Activated T-helper 17 cell treated with anti-CD3 and anti-CD28 coated beads, Interleukin-2, amount 50 U/mL, for 72 hours (primary cell): ENCODE results near the gene TTPAL. TPM values are rescaled to one million over a fixed set of nuclear protein-coding genes. Genes with fewer than 3 reads are reported as not detected.

Experiments
- ATAC-seq: fragments of 150-1000 bp; cut with Tn5 transposase; replicated peaks from 2 replicates; pipeline ENCODE4 v1.10.0; 2021; ENCODE audit warnings: mild to moderate bottlenecking, moderate library complexity
- H3K27ac Mint-ChIP-seq: one replicate; pipeline ENCODE4 v1.8.0; 2022; ENCODE audit warnings: mixed read lengths
- H3K27me3 Mint-ChIP-seq: one replicate; pipeline ENCODE4 v1.8.0; 2022; ENCODE audit warnings: mixed read lengths
- H3K36me3 Mint-ChIP-seq: one replicate; pipeline ENCODE4 v1.8.0; 2022; ENCODE audit warnings: low read depth, mild to moderate bottlenecking, mixed read lengths
- H3K4me1 Mint-ChIP-seq: one replicate; pipeline ENCODE4 v1.8.0; 2022; ENCODE audit warnings: mixed read lengths
- H3K4me3 Mint-ChIP-seq: one replicate; pipeline ENCODE4 v1.8.0; 2022; ENCODE audit warnings: mild to moderate bottlenecking, mixed read lengths
- H3K9me3 Mint-ChIP-seq: one replicate; pipeline ENCODE4 v1.8.0; 2022; ENCODE audit warnings: mixed read lengths
- total RNA-seq, 2 donors: library from RNA; stranded (reverse); gene quantifications; one replicate each; pipeline ENCODE4 v1.2.3, GENCODE V29; 2022

TTPAL gene, protein sequence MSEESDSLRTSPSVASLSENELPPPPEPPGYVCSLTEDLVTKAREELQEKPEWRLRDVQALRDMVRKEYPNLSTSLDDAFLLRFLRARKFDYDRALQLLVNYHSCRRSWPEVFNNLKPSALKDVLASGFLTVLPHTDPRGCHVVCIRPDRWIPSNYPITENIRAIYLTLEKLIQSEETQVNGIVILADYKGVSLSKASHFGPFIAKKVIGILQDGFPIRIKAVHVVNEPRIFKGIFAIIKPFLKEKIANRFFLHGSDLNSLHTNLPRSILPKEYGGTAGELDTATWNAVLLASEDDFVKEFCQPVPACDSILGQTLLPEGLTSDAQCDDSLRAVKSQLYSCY
- total RNA-seq: 10 to 100 TPM; 15.5 to 23.0 TPM

DNA sequence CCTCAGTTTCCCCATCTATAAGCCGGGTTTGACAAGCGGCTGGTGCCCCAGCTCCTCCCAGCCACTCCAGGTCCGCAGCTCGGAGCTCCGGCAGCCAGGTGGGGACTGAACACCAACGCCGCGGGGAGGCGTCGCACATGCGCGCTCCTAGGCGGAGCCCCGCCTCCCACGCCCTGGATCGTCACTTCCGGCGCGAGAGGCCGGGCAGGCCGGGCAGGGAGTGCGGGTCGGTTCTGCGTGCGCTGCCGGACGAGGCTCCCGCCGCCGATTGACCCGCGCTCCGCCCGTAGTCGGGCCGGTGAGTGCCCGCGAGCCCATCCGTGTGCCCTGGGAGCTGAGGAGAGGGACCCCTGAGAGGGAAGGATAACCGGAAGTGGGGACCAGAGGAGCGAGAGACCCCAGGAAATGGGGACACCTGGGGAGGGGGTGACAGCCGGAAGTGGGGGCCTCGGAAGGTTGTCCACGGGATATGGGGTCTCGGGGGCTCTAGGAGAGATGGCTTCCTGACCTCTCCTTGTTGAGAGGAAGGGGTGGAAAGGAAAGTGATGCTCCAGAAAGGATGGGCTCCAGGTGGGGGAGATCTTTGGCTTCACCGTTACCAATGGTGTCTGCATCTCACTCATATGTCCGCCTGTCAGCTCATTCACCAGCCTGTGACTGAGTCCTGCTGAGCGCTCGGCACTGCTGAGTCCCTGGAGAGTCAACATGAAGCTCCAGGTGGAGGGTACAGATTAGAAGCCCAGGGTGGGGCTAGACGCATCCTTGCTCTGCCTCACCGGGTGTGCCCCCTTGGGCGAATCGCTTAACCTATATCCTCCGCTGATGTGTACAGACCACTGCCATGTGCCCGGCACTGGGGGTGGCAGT, at the start of gene TTPAL:
Gene TTPAL, plus strand, starts transcription at position 181 of the 867 bp plus-strand sequence. CDS start 4,126 bp downstream, outside the sequence.
- Mint-ChIP-seq H3K27ac (peak within 1 kb of the TSS; percentile 94), H3K9me3 (no peaks in the 10 kb centered on the region), H3K27me3 (no peaks in the 10 kb centered on the region), H3K36me3 (peaks cover 10% of the 10 kb centered on the region), H3K4me3 (peak within 1 kb of the TSS; percentile 90), H3K4me1 (peaks cover 21% of the 10 kb centered on the region)
- peak; percentile 98 for ATAC-seq

DNA sequence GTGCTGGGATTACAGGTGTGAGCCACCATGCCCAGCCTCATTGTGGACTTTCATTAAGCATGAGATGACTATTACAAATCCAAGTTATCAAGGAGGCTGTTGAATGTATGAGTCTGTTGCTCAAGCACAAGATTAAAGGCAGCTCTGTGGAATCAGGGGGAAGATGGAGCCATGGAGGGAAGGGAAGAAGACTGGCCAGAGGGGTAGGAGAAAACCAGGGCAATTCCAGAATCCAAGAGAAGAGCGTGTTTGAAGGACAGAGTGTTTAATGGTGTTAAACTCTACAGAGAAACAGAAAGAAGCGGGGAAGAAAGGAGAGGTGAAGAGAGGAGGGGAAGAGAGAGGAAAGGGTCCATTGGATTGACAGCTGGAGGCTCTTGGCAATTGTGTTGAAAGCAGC, 49.8 kb upstream of the TTPAL start:
- no peak overlapping the region for H3K4me3 Mint-ChIP-seq
- peaks cover 3% of the 10 kb centered on the region for H3K27me3 Mint-ChIP-seq
- no peak overlapping the region for H3K27ac Mint-ChIP-seq
- ATAC-seq: no peak
- H3K4me1 Mint-ChIP-seq: no peaks in the 10 kb centered on the region
- no peaks in the 10 kb centered on the region for H3K9me3 Mint-ChIP-seq
- H3K36me3 Mint-ChIP-seq: no peaks in the 10 kb centered on the region

DNA sequence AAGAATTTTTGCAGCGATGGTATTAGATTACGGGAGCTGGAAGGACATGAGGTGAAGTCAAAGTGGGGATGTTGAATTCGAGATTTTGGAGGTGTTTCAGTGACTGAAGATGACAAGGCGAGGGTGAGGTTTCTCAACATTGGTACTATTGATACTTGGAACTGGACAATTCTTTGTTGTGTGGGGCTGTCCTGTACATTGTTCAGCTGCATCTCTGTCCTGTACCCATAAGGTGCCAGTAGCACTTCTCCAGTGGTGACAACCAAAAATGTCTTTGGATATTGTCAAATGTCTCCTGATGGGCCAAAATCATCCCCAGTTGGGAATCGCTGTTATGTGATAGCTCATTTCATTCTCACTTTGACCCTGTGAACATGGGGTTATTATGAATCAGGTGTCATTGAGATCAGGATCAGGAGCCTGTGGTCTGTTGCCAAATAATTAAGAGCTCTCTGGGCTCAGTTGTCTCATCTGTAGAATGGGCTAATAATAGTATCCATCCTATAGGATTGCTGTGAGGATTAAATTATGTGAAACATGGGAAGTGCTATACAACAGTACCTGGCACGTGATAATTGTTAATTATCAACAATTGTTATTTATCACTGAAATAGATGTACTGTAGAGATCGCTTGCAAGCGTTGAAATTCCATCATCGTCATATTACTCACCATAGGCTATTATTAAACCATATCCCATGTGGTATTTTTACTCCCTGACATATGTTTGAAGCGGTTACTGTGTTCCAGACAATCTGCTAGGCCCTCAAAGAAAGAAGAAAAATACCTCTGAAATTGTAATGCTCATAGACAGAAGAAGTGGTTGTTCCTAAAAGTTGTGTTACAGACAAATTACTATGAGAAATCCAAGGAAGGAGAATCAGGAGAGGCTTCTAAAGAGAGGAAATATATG, 48.5 kb upstream of the TTPAL start:
- no peak overlapping the region for H3K4me3 Mint-ChIP-seq
- no peaks in the 10 kb centered on the region for H3K36me3 Mint-ChIP-seq
- H3K9me3 Mint-ChIP-seq: no peaks in the 10 kb centered on the region
- H3K27ac Mint-ChIP-seq: no peak overlapping the region
- no peaks in the 10 kb centered on the region for H3K4me1 Mint-ChIP-seq
- no peak for ATAC-seq
- no peaks in the 10 kb centered on the region for H3K27me3 Mint-ChIP-seq

DNA sequence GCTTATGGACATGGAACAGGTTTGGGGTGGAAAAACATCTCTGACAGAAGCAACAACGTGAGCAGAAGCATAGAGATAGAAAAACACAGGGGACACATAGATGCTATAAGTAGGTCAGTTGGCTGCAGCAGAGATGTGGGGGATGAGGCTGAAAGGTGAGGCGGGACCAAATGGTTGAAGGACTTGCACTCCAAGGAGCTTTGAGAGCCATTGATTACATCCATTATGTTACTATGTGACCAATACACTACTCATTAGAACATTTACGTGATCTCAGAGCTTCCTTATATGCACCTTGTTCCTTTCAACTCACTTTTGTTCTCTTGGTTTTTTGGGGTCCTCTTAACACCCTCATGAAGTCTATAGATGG, 47.9 kb upstream of the TTPAL start:
- no peaks in the 10 kb centered on the region for H3K9me3 Mint-ChIP-seq
- no peak overlapping the region for H3K4me3 Mint-ChIP-seq
- no peak for ATAC-seq
- H3K36me3 Mint-ChIP-seq: no peaks in the 10 kb centered on the region
- no peak overlapping the region for H3K27ac Mint-ChIP-seq
- no peaks in the 10 kb centered on the region for H3K4me1 Mint-ChIP-seq
- peaks cover 4% of the 10 kb centered on the region for H3K27me3 Mint-ChIP-seq

DNA sequence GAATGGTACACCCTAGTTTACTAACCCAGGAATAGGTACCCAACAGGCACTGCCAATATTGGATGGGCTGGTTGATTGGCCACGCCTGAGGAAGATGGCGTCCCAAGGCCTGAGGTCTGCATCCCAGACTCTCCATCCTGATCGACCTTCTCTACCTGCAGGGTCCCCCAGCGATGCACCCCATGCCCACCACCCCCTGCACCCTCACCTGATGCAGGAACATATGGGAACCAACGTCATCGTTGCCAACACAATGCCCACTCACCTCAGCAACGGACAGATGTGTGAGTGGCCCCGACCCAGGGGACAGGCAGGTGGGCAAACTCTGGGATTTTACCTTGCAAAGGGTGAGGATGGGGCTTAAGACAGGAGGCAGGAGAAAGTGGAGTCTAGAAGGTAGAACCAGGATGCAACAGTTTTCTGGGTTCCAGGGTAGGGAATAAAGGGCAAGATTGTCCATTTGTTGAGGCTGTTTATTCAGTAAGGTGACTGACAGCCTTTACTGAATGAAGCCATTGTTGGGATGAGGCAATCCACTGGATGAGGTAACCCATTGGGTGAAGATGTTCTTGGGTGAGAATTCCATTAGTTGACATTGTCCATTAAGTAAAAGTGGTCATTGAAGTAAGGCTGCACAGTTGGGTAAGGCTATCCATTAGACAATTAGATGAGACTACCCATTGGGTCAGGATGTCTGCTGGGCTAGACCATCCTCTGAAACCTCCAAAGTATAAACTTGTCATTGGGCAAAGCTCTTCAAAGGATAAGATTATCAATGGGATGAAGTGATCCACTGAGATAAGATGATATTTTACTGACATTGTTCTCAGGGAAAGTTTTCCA, 47.3 kb upstream of the TTPAL start:
- H3K36me3 Mint-ChIP-seq: no peaks in the 10 kb centered on the region
- no peaks in the 10 kb centered on the region for H3K9me3 Mint-ChIP-seq
- peaks cover 7% of the 10 kb centered on the region for H3K27me3 Mint-ChIP-seq
- no peak overlapping the region for H3K27ac Mint-ChIP-seq
- H3K4me1 Mint-ChIP-seq: no peaks in the 10 kb centered on the region
- H3K4me3 Mint-ChIP-seq: no peak overlapping the region
- no peak for ATAC-seq

DNA sequence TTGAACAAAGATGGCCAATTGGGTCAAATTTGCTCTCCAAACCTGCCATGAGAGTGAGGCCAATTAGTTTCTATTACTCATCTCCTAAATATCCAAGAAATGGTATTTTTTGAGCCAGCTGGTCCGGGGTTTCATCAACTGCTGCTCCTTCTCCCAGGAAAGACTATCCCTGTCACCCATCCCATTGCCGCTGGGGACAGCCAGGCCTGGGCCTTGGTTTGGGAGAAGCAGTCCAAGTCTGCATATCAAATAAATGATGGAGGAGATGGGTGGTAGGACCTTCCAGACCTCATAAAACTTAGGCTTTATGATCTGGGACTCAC, 46.7 kb upstream of the TTPAL start:
- H3K4me3 Mint-ChIP-seq: no peak overlapping the region
- H3K9me3 Mint-ChIP-seq: no peaks in the 10 kb centered on the region
- no peaks in the 10 kb centered on the region for H3K36me3 Mint-ChIP-seq
- no peaks in the 10 kb centered on the region for H3K4me1 Mint-ChIP-seq
- H3K27ac Mint-ChIP-seq: no peak overlapping the region
- peaks cover 7% of the 10 kb centered on the region for H3K27me3 Mint-ChIP-seq
- ATAC-seq: no peak

DNA sequence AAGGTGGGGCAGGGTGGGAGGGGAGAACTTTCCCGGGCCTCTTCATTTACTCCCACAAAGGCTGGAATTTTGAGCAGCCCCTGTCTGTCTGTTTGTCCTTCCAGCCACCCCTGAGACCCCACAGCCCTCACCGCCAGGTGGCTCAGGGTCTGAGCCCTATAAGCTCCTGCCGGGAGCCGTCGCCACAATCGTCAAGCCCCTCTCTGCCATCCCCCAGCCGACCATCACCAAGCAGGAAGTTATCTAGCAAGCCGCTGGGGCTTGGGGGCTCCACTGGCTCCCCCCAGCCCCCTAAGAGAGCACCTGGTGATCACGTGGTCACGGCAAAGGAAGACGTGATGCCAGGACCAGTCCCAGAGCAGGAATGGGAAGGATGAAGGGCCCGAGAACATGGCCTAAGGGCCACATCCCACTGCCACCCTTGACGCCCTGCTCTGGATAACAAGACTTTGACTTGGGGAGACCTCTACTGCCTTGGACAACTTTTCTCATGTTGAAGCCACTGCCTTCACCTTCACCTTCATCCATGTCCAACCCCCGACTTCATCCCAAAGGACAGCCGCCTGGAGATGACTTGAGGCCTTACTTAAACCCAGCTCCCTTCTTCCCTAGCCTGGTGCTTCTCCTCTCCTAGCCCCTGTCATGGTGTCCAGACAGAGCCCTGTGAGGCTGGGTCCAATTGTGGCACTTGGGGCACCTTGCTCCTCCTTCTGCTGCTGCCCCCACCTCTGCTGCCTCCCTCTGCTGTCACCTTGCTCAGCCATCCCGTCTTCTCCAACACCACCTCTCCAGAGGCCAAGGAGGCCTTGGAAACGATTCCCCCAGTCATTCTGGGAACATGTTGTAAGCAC, 46.0 kb upstream of the TTPAL start:
- Mint-ChIP-seq H3K36me3 (no peaks in the 10 kb centered on the region), H3K4me3 (no peak overlapping the region), H3K9me3 (no peaks in the 10 kb centered on the region), H3K27me3 (peaks cover 7% of the 10 kb centered on the region), H3K27ac (no peak overlapping the region), H3K4me1 (no peaks in the 10 kb centered on the region)
- ATAC-seq: no peak

DNA sequence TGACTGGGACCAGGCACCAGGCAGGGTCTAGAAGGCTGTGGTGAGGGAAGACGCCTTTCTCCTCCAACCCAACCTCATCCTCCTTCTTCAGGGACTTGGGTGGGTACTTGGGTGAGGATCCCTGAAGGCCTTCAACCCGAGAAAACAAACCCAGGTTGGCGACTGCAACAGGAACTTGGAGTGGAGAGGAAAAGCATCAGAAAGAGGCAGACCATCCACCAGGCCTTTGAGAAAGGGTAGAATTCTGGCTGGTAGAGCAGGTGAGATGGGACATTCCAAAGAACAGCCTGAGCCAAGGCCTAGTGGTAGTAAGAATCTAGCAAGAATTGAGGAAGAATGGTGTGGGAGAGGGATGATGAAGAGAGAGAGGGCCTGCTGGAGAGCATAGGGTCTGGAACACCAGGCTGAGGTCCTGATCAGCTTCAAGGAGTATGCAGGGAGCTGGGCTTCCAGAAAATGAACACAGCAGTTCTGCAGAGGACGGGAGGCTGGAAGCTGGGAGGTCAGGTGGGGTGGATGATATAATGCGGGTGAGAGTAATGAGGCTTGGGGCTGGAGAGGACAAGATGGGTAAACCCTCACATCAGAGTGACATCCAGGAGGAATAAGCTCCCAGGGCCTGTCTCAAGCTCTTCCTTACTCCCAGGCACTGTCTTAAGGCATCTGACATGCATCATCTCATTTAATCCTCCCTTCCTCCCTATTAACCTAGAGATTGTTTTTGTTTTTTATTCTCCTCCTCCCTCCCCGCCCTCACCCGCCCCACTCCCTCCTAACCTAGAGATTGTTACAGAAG, 45.2 kb upstream of the TTPAL start:
- ATAC-seq: no peak
- no peaks in the 10 kb centered on the region for H3K9me3 Mint-ChIP-seq

DNA sequence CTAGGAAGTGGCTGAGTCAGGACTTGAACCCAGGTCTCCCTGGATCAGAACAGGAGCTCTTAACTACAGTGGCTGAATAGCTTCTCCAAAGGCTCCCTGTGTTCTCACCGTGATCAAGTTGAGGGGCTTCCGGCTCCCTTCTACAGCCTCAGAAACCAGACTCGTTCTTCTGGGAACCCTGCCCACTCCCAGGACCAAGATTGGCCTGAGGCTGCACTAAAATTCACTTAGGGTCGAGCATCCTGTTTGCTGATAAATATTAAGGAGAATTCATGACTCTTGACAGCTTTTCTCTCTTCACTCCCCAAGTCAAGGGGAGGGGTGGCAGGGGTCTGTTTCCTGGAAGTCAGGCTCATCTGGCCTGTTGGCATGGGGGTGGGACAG, 44.6 kb upstream of the TTPAL start:
- H3K36me3 Mint-ChIP-seq: no peaks in the 10 kb centered on the region
- no peaks in the 10 kb centered on the region for H3K9me3 Mint-ChIP-seq
- H3K27me3 Mint-ChIP-seq: peaks cover 7% of the 10 kb centered on the region
- ATAC-seq: no peak
- no peaks in the 10 kb centered on the region for H3K4me1 Mint-ChIP-seq
- no peak overlapping the region for H3K27ac Mint-ChIP-seq
- no peak overlapping the region for H3K4me3 Mint-ChIP-seq

More for the DNA sequence above, 45.2 kb upstream of the TTPAL start:
- H3K36me3 Mint-ChIP-seq: no peaks in the 10 kb centered on the region
- H3K27ac Mint-ChIP-seq: no peak overlapping the region
- no peak overlapping the region for H3K4me3 Mint-ChIP-seq
- H3K4me1 Mint-ChIP-seq: no peaks in the 10 kb centered on the region
- peaks cover 7% of the 10 kb centered on the region for H3K27me3 Mint-ChIP-seq

DNA sequence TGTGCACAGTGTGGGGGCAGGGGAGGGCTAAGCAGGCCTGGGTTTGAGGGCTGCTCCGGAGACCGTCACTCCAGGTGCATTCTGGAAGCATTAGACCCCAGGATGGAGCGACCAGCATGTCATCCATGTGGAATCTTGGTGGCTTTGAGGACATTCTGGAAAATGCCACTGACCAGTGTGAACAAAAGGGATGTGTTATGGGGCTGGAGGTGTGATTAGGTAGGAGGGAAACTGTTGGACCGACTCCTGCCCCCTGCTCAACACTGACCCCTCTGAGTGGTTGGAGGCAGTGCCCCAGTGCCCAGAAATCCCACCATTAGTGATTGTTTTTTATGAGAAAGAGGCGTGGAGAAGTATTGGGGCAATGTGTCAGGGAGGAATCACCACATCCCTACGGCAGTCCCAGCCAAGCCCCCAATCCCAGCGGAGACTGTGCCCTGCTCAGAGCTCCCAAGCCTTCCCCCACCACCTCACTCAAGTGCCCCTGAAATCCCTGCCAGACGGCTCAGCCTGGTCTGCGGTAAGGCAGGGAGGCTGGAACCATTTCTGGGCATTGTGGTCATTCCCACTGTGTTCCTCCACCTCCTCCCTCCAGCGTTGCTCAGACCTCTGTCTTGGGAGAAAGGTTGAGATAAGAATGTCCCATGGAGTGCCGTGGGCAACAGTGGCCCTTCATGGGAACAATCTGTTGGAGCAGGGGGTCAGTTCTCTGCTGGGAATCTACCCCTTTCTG, 44.0 kb upstream of the TTPAL start:
- no peak overlapping the region for H3K27ac Mint-ChIP-seq
- no peaks in the 10 kb centered on the region for H3K9me3 Mint-ChIP-seq

DNA sequence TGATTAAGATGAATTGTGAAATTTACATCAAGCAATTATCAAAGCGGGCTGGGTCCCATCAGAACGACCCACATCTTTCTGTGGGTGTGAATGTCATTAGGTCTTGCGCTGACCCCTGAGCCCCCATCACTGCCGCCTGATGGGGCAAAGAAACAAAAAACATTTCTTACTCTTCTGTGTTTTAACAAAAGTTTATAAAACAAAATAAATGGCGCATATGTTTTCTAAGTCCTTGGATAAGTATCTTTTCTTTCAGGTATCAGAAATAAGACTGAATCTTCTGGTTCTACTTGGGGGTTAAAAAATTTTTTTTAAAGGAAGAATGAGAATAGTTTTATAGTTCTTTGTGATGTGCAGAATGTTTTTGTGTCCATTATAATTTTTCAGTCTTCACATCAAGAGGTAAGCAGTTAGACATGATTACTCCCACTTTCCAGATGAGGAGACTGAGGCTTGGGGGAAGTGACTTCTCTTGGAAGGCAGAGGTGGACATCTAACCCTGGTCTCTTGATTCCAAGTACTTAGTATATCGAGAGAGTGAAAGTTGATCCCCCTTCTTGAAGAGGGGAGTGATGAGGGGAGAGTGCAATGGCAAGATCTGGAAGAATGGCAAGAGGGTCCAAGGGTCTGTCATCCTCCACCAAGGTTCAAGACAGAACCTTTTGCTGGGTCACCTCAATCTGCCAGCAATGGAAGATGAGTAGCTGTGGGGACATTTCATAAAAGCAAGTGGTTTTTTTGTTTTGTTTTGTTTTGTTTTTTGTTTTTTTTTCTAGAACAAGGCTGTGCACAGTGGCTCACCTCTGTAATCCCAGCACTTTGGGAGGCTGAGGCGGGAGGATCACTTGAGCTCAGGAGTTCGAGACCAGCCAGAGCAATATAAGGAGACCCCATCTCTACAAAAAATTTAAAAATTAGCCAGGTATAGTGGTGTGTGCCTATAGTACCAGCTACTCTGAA, 42.8 kb upstream of the TTPAL start:
- no peaks in the 10 kb centered on the region for H3K9me3 Mint-ChIP-seq
- H3K4me1 Mint-ChIP-seq: no peaks in the 10 kb centered on the region
- no peak for ATAC-seq
- no peak overlapping the region for H3K4me3 Mint-ChIP-seq
- peaks cover 7% of the 10 kb centered on the region for H3K27me3 Mint-ChIP-seq
- no peaks in the 10 kb centered on the region for H3K36me3 Mint-ChIP-seq
- no peak overlapping the region for H3K27ac Mint-ChIP-seq

More for the DNA sequence above, 44.0 kb upstream of the TTPAL start:
- no peaks in the 10 kb centered on the region for H3K4me1 Mint-ChIP-seq
- peaks cover 7% of the 10 kb centered on the region for H3K27me3 Mint-ChIP-seq
- H3K4me3 Mint-ChIP-seq: no peak overlapping the region
- no peak for ATAC-seq
- no peaks in the 10 kb centered on the region for H3K36me3 Mint-ChIP-seq
